HepG2 (cell line): Measurements from ENCODE around the gene HKDC1. TPM values are rescaled to one million over a fixed set of nuclear protein-coding genes. Genes with fewer than 3 reads are reported as not detected.

ENCODE experiments used
- ATAC-seq: fragments of 200-7000 bp; cut with Tn5 transposase; 3 replicates; pipeline ENCODE4 v1.9.1; 2020; ENCODE audit warnings: mild to moderate bottlenecking, moderate library complexity
- BruUV-seq: library from RNA; stranded (reverse); fragments of 400-500 nt; replicated peaks from 2 replicates; lab custom pipeline; 2021; lab: Mats Ljungman, UMichigan
- CTCF ChIA-PET: fragments of 300-600 bp; formaldehyde crosslinking; extraction: SDS; loops from one replicate; lab custom pipeline; 2021; ENCODE audit warnings: low total read pairs, inconsistent platforms, low intra/inter-chr PET ratio; lab: Yijun Ruan, JAX
- POLR2A ChIA-PET: fragments of 350-600 bp; sonication (Branson Sonifier 250); formaldehyde crosslinking; loops from one replicate; lab custom pipeline; 2020; ENCODE audit warnings: antibody characterized with exemption, inconsistent platforms; lab: Yijun Ruan, JAX
- DNase-seq: peaks from one replicate; pipeline ENCODE4 v3.0.0-alpha.2; 2015; ENCODE audit warnings: low spot score
- FAIRE-seq: peaks from 3 replicates; lab custom pipeline; 2011; peaks lifted over from hg19 to GRCh38; lab: Jason Lieb, UNC
- H2AFZ ChIP-seq: one replicate; pipeline ENCODE4 v1.6.1; 2011; ENCODE audit warnings: low read length, inconsistent platforms
- H3K27ac ChIP-seq: fragments of 300-600 bp; 3 replicates; pipeline ENCODE4 v1.8.0; 2011; ENCODE audit warnings: mixed run types, mild to moderate bottlenecking, mixed read lengths, low read length, inconsistent platforms; ENCODE audit not compliant: insufficient read depth; ENCODE audit errors: extremely low read length
- H3K27me3 ChIP-seq, 2 experiments: fragments of 200-600 bp in 1 of 2; 2 replicates in 1 of 2; 3 replicates in 1 of 2; pipeline versions ENCODE4 v1.6.0 to v1.8.0; 2011; ENCODE audit warnings: low read length in 2 of 2, mild to moderate bottlenecking in 2 of 2, moderate library complexity in 2 of 2, inconsistent platforms in 1 of 2; ENCODE audit not compliant: insufficient read depth in 2 of 2, control insufficient read depth in 1 of 2
- H3K36me3 ChIP-seq, 2 experiments: fragments of 200-600 bp in 1 of 2; replicated peaks in 1 of 2; 2 replicates in 1 of 2; 3 replicates in 1 of 2; pipeline versions ENCODE4 v1.5.1 to v1.8.0; 2011; ENCODE audit warnings: low read length in 2 of 2, inconsistent platforms in 1 of 2; ENCODE audit not compliant: insufficient read depth in 2 of 2, control insufficient read depth in 1 of 2
- H3K4me1 ChIP-seq: 2 replicates; pipeline ENCODE4 v1.5.1; 2012; ENCODE audit warnings: low read length, inconsistent platforms; ENCODE audit not compliant: insufficient read depth
- H3K4me2 ChIP-seq: 2 replicates; pipeline ENCODE4 v1.6.0; 2011; ENCODE audit warnings: low read depth, low read length, inconsistent platforms
- H3K4me3 ChIP-seq, 3 experiments: fragments of 200-600 bp in 1 of 3; sonication (generic), shearing (Covaris generic) in 1 of 3; replicated peaks in 1 of 3; 2 replicates each; pipeline ENCODE4 v1.5.1; 2011 to 2016; ENCODE audit warnings: low read length in 3 of 3, inconsistent platforms in 2 of 3, low read depth in 2 of 3, mild to moderate bottlenecking in 2 of 3, control low read depth in 1 of 3, mixed read lengths in 1 of 3; ENCODE audit not compliant: insufficient read depth in 1 of 3
- H3K79me2 ChIP-seq: one replicate; pipeline ENCODE4 v1.6.1; 2011; ENCODE audit warnings: low read length, inconsistent platforms; ENCODE audit not compliant: insufficient read depth
- H3K9ac ChIP-seq: 2 replicates; pipeline ENCODE4 v1.6.0; 2011; ENCODE audit warnings: mild to moderate bottlenecking, low read depth, low read length, inconsistent platforms; ENCODE audit not compliant: insufficient read depth
- H3K9me3 ChIP-seq: 2 replicates; pipeline ENCODE4 v1.5.1; 2012; ENCODE audit warnings: mild to moderate bottlenecking, low read length
- H4K20me1 ChIP-seq: 2 replicates; pipeline ENCODE4 v1.6.0; 2011; ENCODE audit warnings: inconsistent platforms, mild to moderate bottlenecking, low read length, moderate library complexity; ENCODE audit not compliant: insufficient read depth
- CHD4 ChIP-seq: fragments of 200-600 bp; sonication (generic); IDR thresholded peaks from 2 replicates; pipeline ENCODE4 v1.7.0; 2017; ENCODE audit warnings: mild to moderate bottlenecking, low read length, borderline replicate concordance
- ELF3 ChIP-seq: IDR thresholded peaks from 2 replicates; pipeline ENCODE4 v1.6.1; 2016; ENCODE audit warnings: missing genetic modification reagents, missing compliant biosample characterization
- GATA4 ChIP-seq: sonication (generic); IDR thresholded peaks from 2 replicates; pipeline ENCODE4 v1.6.1; 2016; ENCODE audit warnings: antibody characterized with exemption, low read depth, borderline replicate concordance
- PAWR ChIP-seq: sonication (generic); formaldehyde crosslinking; IDR thresholded peaks from 2 replicates; pipeline ENCODE4 v1.4.0; 2020; ENCODE audit warnings: missing genetic modification reagents, mild to moderate bottlenecking, borderline replicate concordance
- PHF21A ChIP-seq: sonication (generic); formaldehyde crosslinking; IDR thresholded peaks from 2 replicates; pipeline ENCODE4 v1.5.0; 2020; ENCODE audit warnings: mild to moderate bottlenecking, missing genetic modification reagents
- SMYD3 ChIP-seq: sonication (generic); formaldehyde crosslinking; IDR thresholded peaks from 2 replicates; pipeline ENCODE4 v1.8.1; 2023; ENCODE audit warnings: mild to moderate bottlenecking, missing genetic modification reagents
- TBL1XR1 ChIP-seq: fragments of 150-350 bp; IDR thresholded peaks from 2 replicates; pipeline ENCODE4 v1.6.1; 2014; ENCODE audit warnings: borderline replicate concordance, low read length; ENCODE audit not compliant: partially characterized antibody
- ZFP36L1 ChIP-seq: sonication (generic); formaldehyde crosslinking; IDR thresholded peaks from 2 replicates; pipeline ENCODE4 v1.8.0; 2022; ENCODE audit warnings: mild to moderate bottlenecking, missing genetic modification reagents, moderate library complexity
- WGBS: methylation state at CpG from one replicate; pipeline ENCODE4 v1.1.6; 2017; ENCODE audit warnings: low lambda C conversion rate; 5-methylcytosine and 5-hydroxymethylcytosine counted together
- in situ Hi-C: cut with HindIII; loops from 2 replicates; pipeline ENCODE4 v1.10.0; 2017; ENCODE audit warnings: low pct_unique_long_range_greater_than_20kb; ENCODE audit not compliant: extremely low pct_ligation_motif_present
- intact Hi-C: fragments of 100-400 bp; cut with micrococcal nuclease; formaldehyde crosslinking; loops from one replicate; pipeline ENCODE4 v1.10.0; 2022; ENCODE audit not compliant: unreplicated experiment
- polyA plus RNA-seq, 8 experiments: library from polyadenylated mRNA; depleted of rRNA in 3 of 8; stranded (reverse) in 7 of 8; unstranded in 1 of 8; fragments of >200 nt; fragmentation: Illumina TruSeq in 4 of 8; extraction: Trizol in 4 of 8; gene quantifications; 2 replicates each; pipeline versions ENCODE4 v1.2.1 to v1.2.3, GENCODE V29; 2011 to 2016; ENCODE audit warnings: low read depth in 4 of 8, missing spikeins in 1 of 8, mixed read lengths in 1 of 8; ENCODE audit not compliant: insufficient read depth in 1 of 8
- total RNA-seq, 5 experiments: library from RNA; depleted of rRNA; stranded (reverse); fragments of >200 nt; fragmentation: Illumina TruSeq; extraction: Trizol; gene quantifications; 2 replicates each; pipeline ENCODE4 v1.2.3, GENCODE V29; 2016; ENCODE audit warnings: low read depth in 1 of 5

The HKDC1 gene
- total and polyA plus RNA-seq, 2 of the 13 experiments (the other 11 are each of a cell fraction or from before 2014, with no cell fraction given): 8.1 to 12.4 TPM

DNA sequence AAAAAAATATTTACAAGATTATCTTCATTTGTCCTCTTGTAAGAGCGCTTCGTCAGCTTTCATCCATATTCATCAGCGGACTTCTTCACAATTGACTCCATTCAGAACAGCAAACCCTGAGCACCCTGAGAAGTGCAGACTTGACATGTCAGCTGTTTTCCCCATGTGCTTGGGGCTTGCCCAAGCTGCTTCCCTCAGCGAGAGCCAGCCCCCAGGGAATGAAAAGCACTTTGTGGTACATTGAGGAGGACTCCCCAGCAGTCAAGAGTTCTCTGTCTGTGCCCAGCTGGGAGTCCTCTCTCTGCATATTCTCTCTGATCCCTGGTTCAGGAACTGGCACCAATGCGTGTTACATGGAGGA lies 22.7 kb downstream of the HKDC1 start:
- Histone ChIP-seq H3K4me2 (no peak overlapping the region), H3K27ac (no peak overlapping the region), H3K79me2 (no peaks in the 10 kb centered on the region), H3K27me3 (no peaks in the 10 kb centered on the region), H2AFZ (no peak overlapping the region), H3K9me3 (no peaks in the 10 kb centered on the region), H4K20me1 (no peaks in the 10 kb centered on the region), H3K4me1 (no peaks in the 10 kb centered on the region), H3K4me3 (no peak overlapping the region), H3K9ac (no peak overlapping the region), H3K36me3 (peaks cover 3 to 13% of the 10 kb centered on the region in 2 experiments; a peak in 3 of 5 replicates)
- 88% methylated on average over 5 of the region's 5 CpGs for WGBS
- BruUV-seq: no TSS peak
- ChIA-PET POLR2A (no interaction called here), CTCF (no interaction called here)
- FAIRE-seq: no peak
- no peak for DNase-seq
- no peak for ATAC-seq
- intact Hi-C loops (no loop called here), in situ Hi-C loops (no loop called here)
- TF ChIP-seq CHD4 (no peak), PAWR (no peak), ELF3 (no peak), TBL1XR1 (no peak), GATA4 (no peak), ZFP36L1 (CRISPR knock-in tag) (no peak)

DNA sequence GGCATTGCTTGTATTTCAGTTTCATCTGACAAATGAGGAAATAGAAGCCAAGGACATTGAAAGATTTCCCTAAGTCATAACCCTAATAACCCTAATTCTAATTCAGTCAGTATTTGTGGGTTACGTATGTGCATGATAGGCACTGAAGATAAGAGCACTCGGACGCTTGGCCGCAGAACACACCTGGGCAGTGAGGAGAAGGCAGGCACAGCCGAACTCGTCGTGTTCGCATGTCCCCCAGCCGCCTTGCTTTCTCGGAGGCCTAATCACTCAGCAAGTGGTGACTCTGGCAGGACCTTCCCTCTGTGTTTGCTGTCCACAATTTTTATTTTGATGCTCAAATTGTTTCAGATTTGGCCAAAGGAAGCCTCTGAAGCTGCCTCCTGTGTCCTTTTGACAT lies 23.7 kb downstream of the HKDC1 start:
- Histone ChIP-seq H3K27me3 (no peaks in the 10 kb centered on the region), H3K36me3 (peaks cover 3 to 13% of the 10 kb centered on the region in 2 experiments; a peak in 3 of 5 replicates), H3K27ac (no peak overlapping the region), H4K20me1 (no peaks in the 10 kb centered on the region), H3K4me2 (no peak overlapping the region), H3K4me3 (no peak overlapping the region), H3K9ac (no peak overlapping the region), H3K79me2 (no peaks in the 10 kb centered on the region), H3K9me3 (no peaks in the 10 kb centered on the region), H3K4me1 (no peaks in the 10 kb centered on the region), H2AFZ (no peak overlapping the region)
- intact Hi-C loops (no loop called here), in situ Hi-C loops (no loop called here)
- ChIA-PET CTCF (no interaction called here), POLR2A (no interaction called here)
- BruUV-seq: no TSS peak
- ATAC-seq (no peak), FAIRE-seq (no peak), DNase-seq (no peak)
- 97% methylated on average over 10 of the region's 10 CpGs for WGBS
- TF ChIP-seq PHF21A (CRISPR knock-in tag) (no peak), SMYD3 (no peak)
